ENCODE measurements around the gene NIPSNAP3A. TPM values are rescaled to one million over a fixed set of nuclear protein-coding genes. Genes with fewer than 3 reads are reported as not detected.

NIPSNAP3A gene
- total RNA-seq, 1 experiment from 2014 or later: 6.9 TPM

- Histone ChIP-seq H3K9ac (ENCODE audit: low read length) (no peak overlapping the region), H3K9me3 (ENCODE audit: control insufficient read depth in 1 of 2, insufficient read depth in 1 of 2, low read depth in 1 of 2, low read length in 2 of 2) (no peaks in the 10 kb centered on the region), H3K27me3 (ENCODE audit: insufficient read depth, low read length) (0 out of 2 replicates have a peak, but pooled peaks cover 4% of the 10 kb centered on the region), H3K4me2 (ENCODE audit: low read length) (no peak overlapping the region), H3K4me1 (ENCODE audit: control insufficient read depth in 1 of 2, insufficient read depth in 2 of 2, low read length in 2 of 2) (no peaks in the 10 kb centered on the region), H3K4me3 (replicated peaks in 1 of 2; ENCODE audit: low read depth in 1 of 2, low read length in 2 of 2) (no peak overlapping the region), H2AFZ (ENCODE audit: low read depth, low read length, poor library complexity, severe bottlenecking) (no peak overlapping the region), H4K20me1 (ENCODE audit: insufficient read depth) (no peaks in the 10 kb centered on the region), H3K9me2 (ENCODE audit: insufficient read depth) (no peaks in the 10 kb centered on the region), H3K79me2 (ENCODE audit: insufficient read depth, low read length) (no peaks in the 10 kb centered on the region), H3K36me3 (ENCODE audit: control insufficient read depth in 1 of 2, insufficient read depth in 2 of 2, low read length in 2 of 2) (no peaks in the 10 kb centered on the region), H3K27ac (ENCODE audit: low read depth, low read length) (no peak overlapping the region)
- ChIA-PET RAD21 (ENCODE audit: low non-redundant PET in 1 of 2, low total read pairs in 2 of 2, uncharacterized antibody in 2 of 2, unreplicated experiment in 2 of 2) (no interaction called here), CTCF (no interaction called here), POLR2A (no interaction called here)
- no peak for TF ChIP-seq JUND (IDR thresholded peaks at IDR 0.05)
- TF ChIP-seq YY1 (IDR thresholded peaks at IDR 0.05; ENCODE audit: extremely low read depth, insufficient replicate concordance, low read depth, low read length): no peak
- no peak for TF ChIP-seq ZFX (IDR thresholded peaks at IDR 0.05)
- TF ChIP-seq CTCF (IDR thresholded peaks at IDR 0.05 in 2 of 3, conservative IDR thresholded peaks at IDR 0.05 in 1 of 3; ENCODE audit: borderline replicate concordance in 1 of 3, insufficient read depth in 1 of 3, low read depth in 2 of 3, low read length in 2 of 3): no peak
- TF ChIP-seq TCF7L2 (IDR thresholded peaks at IDR 0.05; ENCODE audit: borderline replicate concordance, extremely low read depth, insufficient read depth, insufficient read length): no peak
- no peak for TF ChIP-seq CBX3 (IDR thresholded peaks at IDR 0.05; ENCODE audit: low read depth)
- TF ChIP-seq SIN3A (IDR thresholded peaks at IDR 0.05; ENCODE audit: low read depth): no peak
- no peak for TF ChIP-seq SP1 (IDR thresholded peaks at IDR 0.05; ENCODE audit: low read depth)
- TF ChIP-seq, protein P1, sequence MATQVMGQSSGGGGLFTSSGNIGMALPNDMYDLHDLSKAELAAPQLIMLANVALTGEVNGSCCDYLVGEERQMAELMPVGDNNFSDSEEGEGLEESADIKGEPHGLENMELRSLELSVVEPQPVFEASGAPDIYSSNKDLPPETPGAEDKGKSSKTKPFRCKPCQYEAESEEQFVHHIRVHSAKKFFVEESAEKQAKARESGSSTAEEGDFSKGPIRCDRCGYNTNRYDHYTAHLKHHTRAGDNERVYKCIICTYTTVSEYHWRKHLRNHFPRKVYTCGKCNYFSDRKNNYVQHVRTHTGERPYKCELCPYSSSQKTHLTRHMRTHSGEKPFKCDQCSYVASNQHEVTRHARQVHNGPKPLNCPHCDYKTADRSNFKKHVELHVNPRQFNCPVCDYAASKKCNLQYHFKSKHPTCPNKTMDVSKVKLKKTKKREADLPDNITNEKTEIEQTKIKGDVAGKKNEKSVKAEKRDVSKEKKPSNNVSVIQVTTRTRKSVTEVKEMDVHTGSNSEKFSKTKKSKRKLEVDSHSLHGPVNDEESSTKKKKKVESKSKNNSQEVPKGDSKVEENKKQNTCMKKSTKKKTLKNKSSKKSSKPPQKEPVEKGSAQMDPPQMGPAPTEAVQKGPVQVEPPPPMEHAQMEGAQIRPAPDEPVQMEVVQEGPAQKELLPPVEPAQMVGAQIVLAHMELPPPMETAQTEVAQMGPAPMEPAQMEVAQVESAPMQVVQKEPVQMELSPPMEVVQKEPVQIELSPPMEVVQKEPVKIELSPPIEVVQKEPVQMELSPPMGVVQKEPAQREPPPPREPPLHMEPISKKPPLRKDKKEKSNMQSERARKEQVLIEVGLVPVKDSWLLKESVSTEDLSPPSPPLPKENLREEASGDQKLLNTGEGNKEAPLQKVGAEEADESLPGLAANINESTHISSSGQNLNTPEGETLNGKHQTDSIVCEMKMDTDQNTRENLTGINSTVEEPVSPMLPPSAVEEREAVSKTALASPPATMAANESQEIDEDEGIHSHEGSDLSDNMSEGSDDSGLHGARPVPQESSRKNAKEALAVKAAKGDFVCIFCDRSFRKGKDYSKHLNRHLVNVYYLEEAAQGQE (IDR thresholded peaks at IDR 0.05; ENCODE audit: low read depth): no peak
- TF ChIP-seq FOSL1 (IDR thresholded peaks at IDR 0.05; ENCODE audit: low read depth): no peak
- no peak for TF ChIP-seq ZNF274 (IDR thresholded peaks at IDR 0.05; ENCODE audit: low read depth, low read length)
- no peak for TF ChIP-seq POLR2AphosphoS5 (IDR thresholded peaks at IDR 0.05; ENCODE audit: low read depth, low read length)
- BruUV-seq (replicated peaks): no TSS peak
- DNase-seq (ENCODE audit: low read depth, low spot score) (no peak), ATAC-seq (no peak)
- intact Hi-C loops (cut with micrococcal nuclease): no loop called here
These were observed 28.5 kb downstream of the NIPSNAP3A start for GRCh38 chr9:104775976-104776375.

Data from HCT116 (cell line).